ENCODE measurements around the gene LYVE1.

The LYVE1 gene

GRCh38 chr11:10573028-10573427, 4.6 kb upstream of the LYVE1 start:
- Histone ChIP-seq H2BK120ac (ENCODE audit: low read depth, low read length) (no peak overlapping the region), H3K4me1 (ENCODE audit: control insufficient read depth, low read depth, low read length) (peaks cover 2% of the 10 kb centered on the region), H3K4ac (ENCODE audit: low read depth, low read length) (no peak overlapping the region), H3K9ac (ENCODE audit: low read length) (no peak overlapping the region), H3K4me2 (ENCODE audit: low read length) (no peak overlapping the region), H3K79me2 (ENCODE audit: control insufficient read depth, insufficient read depth, low read length) (no peaks in the 10 kb centered on the region), H4K8ac (ENCODE audit: low read depth, low read length) (no peak overlapping the region), H3K56ac (ENCODE audit: low read length) (no peak overlapping the region), H3K23ac (ENCODE audit: low read length) (no peak overlapping the region), H3K79me1 (ENCODE audit: low read length) (no peaks in the 10 kb centered on the region), H3K4me3 (ENCODE audit: low read length) (no peak overlapping the region), H3K27ac (ENCODE audit: low read depth, low read length) (no peak overlapping the region), H3K36me3 (ENCODE audit: control insufficient read depth, insufficient read depth, low read length) (no peaks in the 10 kb centered on the region), H2BK5ac (ENCODE audit: low read length) (no peak overlapping the region), H3K27me3 (ENCODE audit: insufficient read depth, low read length, poor library complexity) (no peaks in the 10 kb centered on the region), H2BK15ac (replicated peaks; ENCODE audit: low read depth) (no peak overlapping the region), H2AK5ac (ENCODE audit: low read length) (no peak overlapping the region), H3K18ac (ENCODE audit: low read length) (no peak overlapping the region), H4K5ac (ENCODE audit: low read length) (no peak overlapping the region)
- no peak for DNase-seq

GRCh38 chr11:10572533-10572932, 4.1 kb upstream of the LYVE1 start:
- Histone ChIP-seq H3K79me1 (ENCODE audit: low read length) (no peaks in the 10 kb centered on the region), H3K9ac (ENCODE audit: low read length) (no peak overlapping the region), H4K5ac (ENCODE audit: low read length) (no peak overlapping the region), H3K23ac (ENCODE audit: low read length) (no peak overlapping the region), H2BK120ac (ENCODE audit: low read depth, low read length) (no peak overlapping the region), H2AK5ac (ENCODE audit: low read length) (no peak overlapping the region), H3K36me3 (ENCODE audit: control insufficient read depth, insufficient read depth, low read length) (no peaks in the 10 kb centered on the region), H3K18ac (ENCODE audit: low read length) (no peak overlapping the region), H4K8ac (ENCODE audit: low read depth, low read length) (no peak overlapping the region), H3K4ac (ENCODE audit: low read depth, low read length) (no peak overlapping the region), H3K56ac (ENCODE audit: low read length) (no peak overlapping the region), H3K79me2 (ENCODE audit: control insufficient read depth, insufficient read depth, low read length) (no peaks in the 10 kb centered on the region), H3K27me3 (ENCODE audit: insufficient read depth, low read length, poor library complexity) (no peaks in the 10 kb centered on the region), H3K4me3 (ENCODE audit: low read length) (no peak overlapping the region), H2BK5ac (ENCODE audit: low read length) (no peak overlapping the region), H3K27ac (ENCODE audit: low read depth, low read length) (no peak overlapping the region), H3K4me1 (ENCODE audit: control insufficient read depth, low read depth, low read length) (peaks cover 2% of the 10 kb centered on the region), H3K4me2 (ENCODE audit: low read length) (no peak overlapping the region), H2BK15ac (replicated peaks; ENCODE audit: low read depth) (no peak overlapping the region)
- WGBS (ENCODE audit: extremely low coverage, insufficient coverage, low lambda C conversion rate), result no CpG with 5 or more reads among the region's 2 CpGs
- no peak for DNase-seq

DNA sequence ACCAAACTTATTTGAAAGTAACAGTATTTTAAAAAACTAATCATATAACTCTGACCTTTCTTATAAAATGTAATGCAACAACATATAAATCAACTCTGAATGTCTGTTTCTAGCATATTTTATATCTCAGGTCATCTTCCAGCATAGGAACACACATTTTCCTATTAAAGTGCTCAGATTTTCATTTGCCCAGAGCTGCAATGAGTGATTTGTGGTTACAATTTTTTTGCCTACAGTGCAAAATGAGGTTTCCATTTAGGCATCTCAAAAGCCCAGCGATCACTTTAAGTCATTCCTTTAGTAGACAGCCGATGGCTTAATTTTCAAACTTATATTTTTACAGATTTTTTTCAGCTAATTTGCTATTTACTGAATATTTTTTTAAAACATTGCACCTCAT, 1.0 kb downstream of the LYVE1 start:
- Histone ChIP-seq H2BK120ac (ENCODE audit: low read depth, low read length) (no peak overlapping the region), H2BK15ac (replicated peaks; ENCODE audit: low read depth) (no peak overlapping the region), H3K9ac (ENCODE audit: low read length) (no peak overlapping the region), H2BK5ac (ENCODE audit: low read length) (no peak overlapping the region), H3K79me2 (ENCODE audit: control insufficient read depth, insufficient read depth, low read length) (no peaks in the 10 kb centered on the region), H3K23ac (ENCODE audit: low read length) (no peak overlapping the region), H3K4me2 (ENCODE audit: low read length) (no peak overlapping the region), H3K79me1 (ENCODE audit: low read length) (no peaks in the 10 kb centered on the region), H3K18ac (ENCODE audit: low read length) (no peak overlapping the region), H3K36me3 (ENCODE audit: control insufficient read depth, insufficient read depth, low read length) (no peaks in the 10 kb centered on the region), H3K4ac (ENCODE audit: low read depth, low read length) (no peak overlapping the region), H3K56ac (ENCODE audit: low read length) (no peak overlapping the region), H2AK5ac (ENCODE audit: low read length) (no peak overlapping the region), H4K8ac (ENCODE audit: low read depth, low read length) (no peak overlapping the region), H4K5ac (ENCODE audit: low read length) (no peak overlapping the region), H3K4me1 (ENCODE audit: control insufficient read depth, low read depth, low read length) (peaks cover 2% of the 10 kb centered on the region), H3K27me3 (ENCODE audit: insufficient read depth, low read length, poor library complexity) (no peaks in the 10 kb centered on the region), H3K4me3 (ENCODE audit: low read length) (no peak overlapping the region), H3K27ac (ENCODE audit: low read depth, low read length) (no peak overlapping the region)
- WGBS (ENCODE audit: extremely low coverage, insufficient coverage, low lambda C conversion rate), result no CpG with 5 or more reads among the region's 2 CpGs
- DNase-seq, result no peak

DNA sequence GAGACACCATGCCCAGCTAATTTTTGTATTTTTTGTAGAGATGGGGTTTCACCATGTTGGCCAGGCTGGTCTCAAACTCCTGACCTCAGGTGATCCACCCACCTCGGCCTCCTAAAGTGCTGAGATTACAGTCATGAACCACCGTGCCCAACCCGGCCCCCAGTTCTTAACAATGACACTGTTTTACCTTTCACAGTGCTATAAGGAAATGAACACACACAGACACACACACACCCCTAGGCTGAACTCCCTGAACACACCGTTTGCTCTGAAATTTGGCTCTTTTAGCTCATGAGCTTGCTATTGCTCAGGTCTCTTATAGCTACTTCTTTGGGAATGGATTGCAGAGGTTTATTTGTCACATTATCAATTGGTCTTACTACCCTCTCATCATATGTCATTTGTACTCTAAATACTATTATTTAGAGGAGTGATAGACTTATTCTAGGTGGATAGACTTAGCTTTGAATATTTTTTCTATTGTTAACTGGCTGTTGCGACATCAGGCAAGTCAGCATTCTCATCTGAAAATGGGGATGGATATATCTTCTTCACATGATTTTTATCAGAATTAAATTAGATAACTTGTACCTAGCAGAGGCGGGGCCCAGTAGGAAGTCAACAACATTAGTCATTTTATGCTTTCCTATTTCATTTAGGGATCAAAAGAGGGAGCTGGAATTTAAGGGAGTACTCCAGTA, 2.1 kb downstream of the LYVE1 start:
- no peak overlapping the region for H3K23ac ChIP-seq (ENCODE audit: low read length)
- no peak for DNase-seq
- no peak overlapping the region for H2BK15ac ChIP-seq (replicated peaks; ENCODE audit: low read depth)
- H3K4ac ChIP-seq (ENCODE audit: low read depth, low read length), result no peak overlapping the region
- H3K27ac ChIP-seq (ENCODE audit: low read depth, low read length), result no peak overlapping the region
- H2BK5ac ChIP-seq (ENCODE audit: low read length), result no peak overlapping the region
- no peak overlapping the region for H3K4me2 ChIP-seq (ENCODE audit: low read length)
- no peak overlapping the region for H3K18ac ChIP-seq (ENCODE audit: low read length)
- H4K5ac ChIP-seq (ENCODE audit: low read length), result no peak overlapping the region
- H3K4me1 ChIP-seq (ENCODE audit: control insufficient read depth, low read depth, low read length), result peaks cover 2% of the 10 kb centered on the region
- H3K4me3 ChIP-seq (ENCODE audit: low read length), result no peak overlapping the region
- no peaks in the 10 kb centered on the region for H3K27me3 ChIP-seq (ENCODE audit: insufficient read depth, low read length, poor library complexity)
- WGBS (ENCODE audit: extremely low coverage, insufficient coverage, low lambda C conversion rate), result no CpG with 5 or more reads among the region's 6 CpGs
- no peak overlapping the region for H2AK5ac ChIP-seq (ENCODE audit: low read length)
- H3K9ac ChIP-seq (ENCODE audit: low read length), result no peak overlapping the region
- H3K56ac ChIP-seq (ENCODE audit: low read length), result no peak overlapping the region
- H4K8ac ChIP-seq (ENCODE audit: low read depth, low read length), result no peak overlapping the region
- H3K79me2 ChIP-seq (ENCODE audit: control insufficient read depth, insufficient read depth, low read length), result no peaks in the 10 kb centered on the region
- H2BK120ac ChIP-seq (ENCODE audit: low read depth, low read length), result no peak overlapping the region
- H3K36me3 ChIP-seq (ENCODE audit: control insufficient read depth, insufficient read depth, low read length), result no peaks in the 10 kb centered on the region
- H3K79me1 ChIP-seq (ENCODE audit: low read length), result no peaks in the 10 kb centered on the region

GRCh38 chr11:10565493-10565892, 3.0 kb downstream of the LYVE1 start:
- Histone ChIP-seq H2AK5ac (ENCODE audit: low read length) (no peak overlapping the region), H3K36me3 (ENCODE audit: control insufficient read depth, insufficient read depth, low read length) (no peaks in the 10 kb centered on the region), H3K4me3 (ENCODE audit: low read length) (no peak overlapping the region), H3K27ac (ENCODE audit: low read depth, low read length) (no peak overlapping the region), H2BK15ac (replicated peaks; ENCODE audit: low read depth) (no peak overlapping the region), H3K23ac (ENCODE audit: low read length) (no peak overlapping the region), H3K4me2 (ENCODE audit: low read length) (no peak overlapping the region), H3K4ac (ENCODE audit: low read depth, low read length) (no peak overlapping the region), H4K5ac (ENCODE audit: low read length) (no peak overlapping the region), H4K8ac (ENCODE audit: low read depth, low read length) (no peak overlapping the region), H3K79me1 (ENCODE audit: low read length) (no peaks in the 10 kb centered on the region), H3K4me1 (ENCODE audit: control insufficient read depth, low read depth, low read length) (peaks cover 2% of the 10 kb centered on the region), H3K27me3 (ENCODE audit: insufficient read depth, low read length, poor library complexity) (no peaks in the 10 kb centered on the region), H3K18ac (ENCODE audit: low read length) (no peak overlapping the region), H2BK120ac (ENCODE audit: low read depth, low read length) (no peak overlapping the region), H3K9ac (ENCODE audit: low read length) (no peak overlapping the region), H3K79me2 (ENCODE audit: control insufficient read depth, insufficient read depth, low read length) (no peaks in the 10 kb centered on the region), H3K56ac (ENCODE audit: low read length) (no peak overlapping the region), H2BK5ac (ENCODE audit: low read length) (no peak overlapping the region)
- WGBS (ENCODE audit: extremely low coverage, insufficient coverage, low lambda C conversion rate), result no CpG with 5 or more reads among the region's 4 CpGs
- no peak for DNase-seq

DNA sequence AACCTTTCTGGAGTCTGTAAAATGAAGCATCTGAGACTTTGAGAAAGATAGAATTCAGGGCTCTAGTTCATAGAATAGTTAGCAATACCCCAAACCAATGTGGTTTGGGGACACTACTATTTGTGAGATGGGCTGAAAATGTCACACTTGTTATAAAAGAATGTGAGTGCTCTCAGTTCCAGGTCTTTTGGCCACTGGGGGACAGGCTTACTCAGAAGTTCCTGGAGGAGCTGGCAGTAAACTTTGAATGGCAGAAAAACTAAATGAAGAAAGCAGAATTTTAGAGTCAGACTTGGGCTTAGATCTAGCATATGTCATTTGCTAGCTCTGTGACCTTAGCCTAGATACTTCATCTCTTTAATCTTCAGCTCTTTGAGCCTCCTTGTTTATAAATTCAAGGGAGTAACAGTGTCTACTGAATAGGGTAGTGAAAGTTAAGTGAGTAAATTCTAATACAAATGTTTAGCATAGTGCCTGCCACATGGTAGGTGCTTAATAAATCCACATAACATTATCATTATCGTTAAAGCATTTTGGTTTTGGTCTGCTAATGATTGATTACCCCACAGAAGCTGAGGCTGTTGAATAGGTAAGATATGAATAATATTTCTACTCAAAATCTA, 3.7 kb downstream of the LYVE1 start:
- H4K8ac ChIP-seq (ENCODE audit: low read depth, low read length), result no peak overlapping the region
- no peaks in the 10 kb centered on the region for H3K36me3 ChIP-seq (ENCODE audit: control insufficient read depth, insufficient read depth, low read length)
- H3K4ac ChIP-seq (ENCODE audit: low read depth, low read length), result no peak overlapping the region
- H3K79me1 ChIP-seq (ENCODE audit: low read length), result no peaks in the 10 kb centered on the region
- no peak overlapping the region for H3K4me3 ChIP-seq (ENCODE audit: low read length)
- H2BK5ac ChIP-seq (ENCODE audit: low read length), result no peak overlapping the region
- no peak overlapping the region for H2BK120ac ChIP-seq (ENCODE audit: low read depth, low read length)
- no CpG with 5 or more reads among the region's 1 CpG for WGBS (ENCODE audit: extremely low coverage, insufficient coverage, low lambda C conversion rate)
- no peak overlapping the region for H2BK15ac ChIP-seq (replicated peaks; ENCODE audit: low read depth)
- no peak overlapping the region for H3K4me2 ChIP-seq (ENCODE audit: low read length)
- H4K5ac ChIP-seq (ENCODE audit: low read length), result no peak overlapping the region
- no peak overlapping the region for H3K27ac ChIP-seq (ENCODE audit: low read depth, low read length)
- H3K79me2 ChIP-seq (ENCODE audit: control insufficient read depth, insufficient read depth, low read length), result no peaks in the 10 kb centered on the region
- H3K23ac ChIP-seq (ENCODE audit: low read length), result no peak overlapping the region
- no peaks in the 10 kb centered on the region for H3K27me3 ChIP-seq (ENCODE audit: insufficient read depth, low read length, poor library complexity)
- DNase-seq, result peak; percentile 42
- peaks cover 2% of the 10 kb centered on the region for H3K4me1 ChIP-seq (ENCODE audit: control insufficient read depth, low read depth, low read length)
- H3K18ac ChIP-seq (ENCODE audit: low read length), result no peak overlapping the region
- no peak overlapping the region for H2AK5ac ChIP-seq (ENCODE audit: low read length)
- no peak overlapping the region for H3K56ac ChIP-seq (ENCODE audit: low read length)
- no peak overlapping the region for H3K9ac ChIP-seq (ENCODE audit: low read length)
